ENCODE data around the gene KCTD20. TPM values are rescaled to one million over a fixed set of nuclear protein-coding genes. Genes with fewer than 3 reads are reported as not detected.
"Not testable (repeated sequence)": the region's sequence is repeated elsewhere in the genome, so short reads cannot be mapped to it uniquely, and the experiment has no call there.

Gene KCTD20
- 28.5 TPM for total RNA-seq

- peak; percentile 87 for ATAC-seq
Observed at GRCh38 chr6:36442671-36443470, at the start of gene KCTD20, which contains the start of gene PXT1. TSS of gene KCTD20 (plus strand) at chr6:36443000. CDS start at chr6:36470098, 27,098 bp downstream. TSS of gene PXT1 (minus strand) at chr6:36442854. CDS start at chr6:36426082, 16,772 bp downstream.

DNA sequence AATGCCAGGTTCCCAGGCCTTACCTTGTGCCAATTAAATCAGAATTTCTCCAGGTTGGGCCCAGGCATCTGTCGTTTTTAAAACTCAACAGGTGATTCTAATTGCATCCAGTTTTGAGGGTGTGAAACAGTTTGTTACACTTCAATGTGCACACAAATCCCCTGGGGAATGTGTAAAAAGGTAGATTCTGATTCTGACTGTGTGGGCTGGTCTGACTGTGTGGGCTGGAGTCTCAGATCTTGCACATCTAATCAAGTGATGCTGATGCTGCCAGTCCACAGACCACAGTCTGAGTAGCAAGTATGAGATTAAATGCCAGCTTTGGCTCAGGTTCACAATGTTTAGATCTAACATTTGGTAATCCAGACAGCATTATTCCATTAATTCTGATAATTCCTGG lies 42.8 kb upstream of the KCTD20 start:
- DNase-seq (ENCODE audit: low spot score): no peak
- ATAC-seq: no peak

More at GRCh38 chr6:36442671-36443470, at the start of gene KCTD20, which contains the start of gene PXT1:
- DNase-seq (ENCODE audit: low spot score): peak; percentile 91

GRCh38 chr6:36402481-36402880 lies 40.3 kb upstream of the KCTD20 start:
- ATAC-seq: no peak

GRCh38 chr6:36404164-36404563 lies 38.6 kb upstream of the KCTD20 start:
- DNase-seq (ENCODE audit: low spot score) (no peak), ATAC-seq (no peak)

More at GRCh38 chr6:36402481-36402880, 40.3 kb upstream of the KCTD20 start:
- no peak for DNase-seq (ENCODE audit: low spot score)

GRCh38 chr6:36409718-36410117 lies 33.1 kb upstream of the KCTD20 start:
- ATAC-seq; DNase-seq (ENCODE audit: low spot score): not testable (repeated sequence)

- DNase-seq (ENCODE audit: low spot score) (no peak), ATAC-seq (no peak)
Observed at GRCh38 chr6:36413489-36414480, 29.0 kb upstream of the KCTD20 start.

- DNase-seq (ENCODE audit: low spot score) (no peak), ATAC-seq (peak; percentile 34)
Observed at GRCh38 chr6:36414481-36414880, 28.3 kb upstream of the KCTD20 start.

DNA sequence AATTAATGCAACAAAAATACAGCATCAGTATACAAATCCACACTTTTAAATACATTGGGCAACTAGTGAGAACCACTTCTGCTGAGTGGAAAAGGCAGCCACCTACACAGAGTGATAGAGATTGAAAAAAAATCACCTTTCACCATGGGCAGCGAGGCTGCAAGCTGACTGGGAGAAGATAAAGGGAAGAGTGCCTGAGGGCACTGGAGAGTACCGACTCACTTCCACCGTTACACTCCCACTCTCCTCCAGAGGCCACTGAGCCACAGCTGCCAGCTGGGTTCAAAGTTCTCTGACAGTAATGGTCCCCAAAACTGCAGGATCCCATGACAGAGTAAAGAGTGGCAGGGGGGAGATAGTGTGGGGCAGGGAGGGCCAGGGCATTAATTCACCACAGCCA lies 24.2 kb upstream of the KCTD20 start:
- DNase-seq (ENCODE audit: low spot score) (no peak), ATAC-seq (no peak)

DNA sequence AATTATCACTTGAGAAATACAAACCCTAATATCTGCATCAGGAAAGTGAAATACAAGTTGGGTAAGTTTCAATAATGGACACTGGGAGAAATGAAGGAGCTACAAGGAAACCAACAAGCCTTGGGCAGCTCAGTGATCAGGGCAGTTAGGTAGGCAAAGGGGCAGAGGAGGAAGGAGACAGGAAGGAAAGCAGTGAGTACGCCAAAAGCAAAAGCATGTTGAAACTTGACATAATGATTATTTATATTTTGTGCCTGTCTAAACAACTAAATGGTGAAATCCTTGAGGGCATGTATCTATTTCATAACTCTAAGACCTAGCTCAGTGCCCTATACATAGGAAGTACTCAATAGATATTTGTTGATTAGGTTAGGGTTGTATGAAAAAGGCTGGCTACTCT lies 23.5 kb upstream of the KCTD20 start:
- ATAC-seq (no peak), DNase-seq (ENCODE audit: low spot score) (no peak)

- ATAC-seq (no peak), DNase-seq (ENCODE audit: low spot score) (no peak)
Observed at GRCh38 chr6:36422714-36423100, 20.1 kb upstream of the KCTD20 start.

GRCh38 chr6:36423101-36423824 lies 19.5 kb upstream of the KCTD20 start:
- DNase-seq (ENCODE audit: low spot score) (peak; percentile 99), ATAC-seq (peak; percentile 98)

GRCh38 chr6:36426622-36427021 lies 16.2 kb upstream of the KCTD20 start:
- DNase-seq (ENCODE audit: low spot score): no peak
- no peak for ATAC-seq

- ATAC-seq: peak; percentile 61
- no peak for DNase-seq (ENCODE audit: low spot score)
Observed at GRCh38 chr6:36428911-36429310, 13.9 kb upstream of the KCTD20 start.

DNA sequence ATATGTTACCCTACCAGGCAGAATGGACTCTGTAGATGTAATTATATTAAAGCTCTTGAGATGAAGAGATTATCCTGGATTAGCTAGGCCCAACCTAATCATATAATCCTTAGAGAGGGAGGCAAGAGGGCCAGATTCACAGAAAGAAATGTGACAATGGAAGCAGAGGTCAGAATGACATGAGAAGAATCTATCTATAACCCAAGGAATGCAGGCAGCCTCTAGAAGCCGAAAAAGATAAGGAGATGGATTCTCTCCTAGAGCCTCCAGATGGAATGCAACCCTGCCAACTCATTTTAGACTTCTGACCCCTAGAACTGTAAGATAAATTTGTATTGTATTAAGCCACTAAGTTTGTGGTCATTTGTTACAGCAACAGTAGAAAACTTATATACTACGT lies 12.4 kb upstream of the KCTD20 start:
- ATAC-seq (no peak), DNase-seq (ENCODE audit: low spot score) (no peak)

GRCh38 chr6:36431197-36431596 lies 11.6 kb upstream of the KCTD20 start:
- DNase-seq (ENCODE audit: low spot score) (no peak), ATAC-seq (no peak)

DNA sequence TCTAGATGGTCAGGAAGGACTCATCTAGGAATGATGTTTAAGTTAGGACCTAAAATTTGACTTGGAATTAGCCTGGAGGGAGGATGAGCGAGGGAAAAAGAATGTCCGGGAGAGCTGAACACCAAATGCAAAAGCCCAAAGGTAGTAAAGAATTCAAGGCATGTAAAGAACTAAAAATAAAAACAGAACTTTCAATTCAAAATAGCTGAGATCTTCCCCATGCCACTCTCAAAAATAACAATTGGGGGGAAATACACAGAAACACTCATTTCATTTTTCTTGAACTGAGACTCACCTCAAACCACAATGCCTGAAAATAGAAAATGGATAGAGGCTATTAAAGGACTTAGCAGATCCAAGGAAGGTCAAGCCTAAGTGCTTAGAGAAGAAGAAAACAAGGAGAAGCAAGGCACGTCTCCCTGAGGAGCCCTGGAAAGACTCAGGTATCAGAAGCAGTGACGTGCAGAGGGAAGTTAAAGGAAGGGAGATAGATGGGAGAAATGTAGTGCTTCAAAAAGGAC lies 10.6 kb upstream of the KCTD20 start:
- DNase-seq (ENCODE audit: low spot score) (no peak), ATAC-seq (no peak)

- DNase-seq (ENCODE audit: low spot score) (no peak), ATAC-seq (no peak)
Observed at GRCh38 chr6:36436466-36436865, 6.3 kb upstream of the KCTD20 start.

GRCh38 chr6:36441307-36441894 lies 1.4 kb upstream of the KCTD20 start:
- ATAC-seq: peak; percentile 79
- DNase-seq (ENCODE audit: low spot score): peak; percentile 97

DNA sequence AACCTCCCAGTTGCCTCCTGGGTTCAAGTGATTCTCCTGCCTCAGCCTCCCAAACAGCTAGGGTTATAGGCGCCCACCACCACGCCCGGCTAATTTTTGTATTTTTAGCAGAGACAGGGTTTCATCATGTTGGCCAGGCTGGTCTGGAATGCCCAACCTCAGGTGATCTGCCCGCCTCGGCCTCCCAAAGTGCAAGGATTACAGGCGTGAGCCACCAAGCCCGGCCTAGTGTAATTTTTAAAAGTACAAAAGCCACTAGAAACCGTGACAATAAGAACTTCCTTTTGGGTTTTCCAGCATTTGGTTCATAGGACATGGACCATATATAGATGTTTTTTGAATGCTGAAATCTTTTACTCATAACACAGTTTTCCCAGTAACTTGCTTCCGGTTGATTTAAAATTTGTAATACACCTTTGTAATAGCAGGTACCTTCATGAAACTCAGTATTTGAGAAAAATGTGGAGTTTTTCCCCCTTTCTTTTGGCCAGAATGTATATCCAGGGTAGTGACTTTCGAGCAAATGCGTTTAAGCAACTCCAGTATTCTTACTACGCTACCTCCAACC lies 613 bp upstream of the KCTD20 start:
- no peak for DNase-seq (ENCODE audit: low spot score)
- ATAC-seq: no peak

Measured in left lobe of liver (tissue), 2 donors.